B cell (primary cell): ENCODE results near the gene GNAI2. TPM values are rescaled to one million over a fixed set of nuclear protein-coding genes. Genes with fewer than 3 reads are reported as not detected.

Experiments used
- ATAC-seq: fragments of 200-7000 bp; cut with Tn5 transposase; one replicate; pipeline ENCODE4 v1.10.0; 2021; ENCODE audit warnings: low read depth, mild to moderate bottlenecking, moderate number of reproducible peaks, moderate library complexity
- CTCF ChIA-PET: fragments of 350-600 bp; sonication (Branson Sonifier 250); formaldehyde crosslinking; loops from one replicate; lab custom pipeline; 2021; ENCODE audit warnings: antibody characterized with exemption, inconsistent platforms; lab: Charles Lee
- POLR2A ChIA-PET: fragments of 350-600 bp; sonication (Branson Sonifier 250); formaldehyde crosslinking; loops from one replicate; lab custom pipeline; 2021; ENCODE audit warnings: antibody characterized with exemption; lab: Charles Lee
- DNase-seq: peaks from one replicate; pipeline ENCODE4 v3.0.0; 2013
- H2AFZ ChIP-seq: 2 replicates; pipeline ENCODE4 v1.6.1; 2012; ENCODE audit warnings: mild to moderate bottlenecking, low read depth, low read length; ENCODE audit not compliant: insufficient read depth, poor library complexity, severe bottlenecking
- H3K27ac ChIP-seq, 2 donors: 1 replicate in 1 of 2; 2 replicates in 1 of 2; pipeline ENCODE4 v1.5.1; 2012 to 2013; ENCODE audit warnings: low read length in 2 of 2, mild to moderate bottlenecking in 2 of 2, moderate library complexity in 1 of 2
- H3K27me3 ChIP-seq, 4 experiments: fragments of 200-600 bp in 1 of 4; sonication (generic) in 1 of 4; replicated peaks in 1 of 4; 1 replicate in 2 of 4; 2 replicates in 2 of 4; pipeline versions ENCODE4 v1.6.1 to v1.7.0; 2013 to 2016; ENCODE audit warnings: low read length in 3 of 4, mild to moderate bottlenecking in 2 of 4, mixed read lengths in 1 of 4, moderate library complexity in 1 of 4; ENCODE audit not compliant: insufficient read depth in 4 of 4, control insufficient read depth in 3 of 4; ENCODE audit errors: control extremely low read depth in 1 of 4
- H3K36me3 ChIP-seq, 2 experiments: replicated peaks in 1 of 2; 1 replicate in 1 of 2; 2 replicates in 1 of 2; pipeline versions ENCODE4 v1.6.1 to v1.7.1; 2013; ENCODE audit warnings: low read length in 1 of 2; ENCODE audit not compliant: insufficient read depth in 2 of 2, control insufficient read depth in 1 of 2; ENCODE audit errors: control extremely low read depth in 1 of 2, extremely low read depth in 1 of 2
- H3K4me1 ChIP-seq, 2 donors: fragments of 200-600 bp in 1 of 2; sonication (generic) in 1 of 2; 1 replicate in 1 of 2; 2 replicates in 1 of 2; pipeline versions ENCODE4 v1.5.1 to v1.6.1; 2013 to 2017; ENCODE audit warnings: low read length in 2 of 2; ENCODE audit not compliant: control insufficient read depth in 2 of 2, insufficient read depth in 2 of 2
- H3K4me2 ChIP-seq: replicated peaks from 2 replicates; pipeline ENCODE3; 2012; ENCODE audit warnings: mild to moderate bottlenecking, low read depth, low read length; ENCODE audit not compliant: poor library complexity, severe bottlenecking
- H3K4me3 ChIP-seq, 5 experiments: fragments of 200-600 bp in 1 of 5; sonication (generic) in 1 of 5; 1 replicate in 3 of 5; 2 replicates in 2 of 5; pipeline versions ENCODE4 v1.5.1 to v1.7.0; 2011 to 2016; ENCODE audit warnings: low read length in 4 of 5, mild to moderate bottlenecking in 4 of 5, low read depth in 2 of 5, control low read depth in 1 of 5, moderate library complexity in 1 of 5; ENCODE audit not compliant: insufficient read depth in 1 of 5; ENCODE audit errors: control extremely low read depth in 1 of 5, extremely low read depth in 1 of 5
- H3K79me2 ChIP-seq: fragments of 200-600 bp; sonication (generic); one replicate; pipeline ENCODE4 v1.6.0; 2016; ENCODE audit warnings: low read length; ENCODE audit not compliant: control insufficient read depth, insufficient read depth
- H3K9ac ChIP-seq: fragments of 200-600 bp; sonication (generic); 2 replicates; pipeline ENCODE4 v1.6.1; 2017; ENCODE audit warnings: mild to moderate bottlenecking, low read length, moderate library complexity
- H3K9me3 ChIP-seq, 3 donors: one replicate each; pipeline versions ENCODE4 v1.6.1 to v1.7.1; 2013; ENCODE audit warnings: low read length in 2 of 3; ENCODE audit not compliant: control insufficient read depth in 2 of 3, insufficient read depth in 1 of 3; ENCODE audit errors: control extremely low read depth in 1 of 3
- H4K20me1 ChIP-seq: 2 replicates; pipeline ENCODE4 v1.6.0; 2012; ENCODE audit warnings: mild to moderate bottlenecking, low read length; ENCODE audit not compliant: insufficient read depth, control insufficient read depth, poor library complexity, severe bottlenecking
- H3K27ac Mint-ChIP-seq: one replicate; pipeline ENCODE4 v1.8.0; 2021; ENCODE audit warnings: mixed read lengths
- H3K27me3 Mint-ChIP-seq: one replicate; pipeline ENCODE4 v1.8.0; 2021; ENCODE audit warnings: mixed read lengths
- H3K4me1 Mint-ChIP-seq: one replicate; pipeline ENCODE4 v1.8.0; 2021; ENCODE audit warnings: mixed read lengths
- H3K4me3 Mint-ChIP-seq: one replicate; pipeline ENCODE4 v1.8.0; 2021; ENCODE audit warnings: mixed read lengths
- H3K9me3 Mint-ChIP-seq: one replicate; pipeline ENCODE4 v1.8.0; 2022; ENCODE audit warnings: mixed read lengths; ENCODE audit not compliant: insufficient read depth
- EZH2 ChIP-seq: IDR thresholded peaks from 2 replicates; pipeline ENCODE4 v1.6.1; 2012; ENCODE audit warnings: borderline replicate concordance, low read depth, mild to moderate bottlenecking, moderate library complexity, low read length; ENCODE audit not compliant: insufficient read depth, poor library complexity, severe bottlenecking
- WGBS: methylation state at CpG from one replicate; pipeline ENCODE4 v1.1.5; 2013; ENCODE audit warnings: missing lambda C conversion rate; ENCODE audit not compliant: insufficient coverage; 5-methylcytosine and 5-hydroxymethylcytosine counted together
- intact Hi-C: fragments of 100-400 bp; cut with micrococcal nuclease; formaldehyde crosslinking; loops from one replicate; pipeline ENCODE4 v1.10.0; 2022
- polyA plus RNA-seq: library from polyadenylated mRNA; depleted of rRNA; stranded (reverse); fragments of >200 nt; gene quantifications from 2 replicates; pipeline ENCODE4 v1.2.3, GENCODE V29; 2012
- total RNA-seq, 2 donors: library from RNA; stranded (reverse); fragments of 120-200 nt in 1 of 2; gene quantifications; 1 replicate in 1 of 2; 2 replicates in 1 of 2; pipeline versions ENCODE4 v1.2.3 to v1.2.4, GENCODE V29; 2013 to 2022
- TF ChIP-seq, protein P1 (sequence below): fragments of 200-600 bp; IDR thresholded peaks from one replicate; pipeline ENCODE4 v1.8.0; 2022; ENCODE audit warnings: antibody characterized with exemption, mild to moderate bottlenecking

The GNAI2 gene
- total and polyA plus RNA-seq, 2 donors (not counting 1 experiment from before 2014, with no cell fraction given): 302 to 491 TPM

GRCh38 chr3:50268276-50268675 lies 32.3 kb downstream of the GNAI2 start:
- intact Hi-C loops: no loop called here
- H3K4me2 ChIP-seq: no peak overlapping the region
- 70% methylated on average over 3 of the region's 3 CpGs for WGBS

DNA sequence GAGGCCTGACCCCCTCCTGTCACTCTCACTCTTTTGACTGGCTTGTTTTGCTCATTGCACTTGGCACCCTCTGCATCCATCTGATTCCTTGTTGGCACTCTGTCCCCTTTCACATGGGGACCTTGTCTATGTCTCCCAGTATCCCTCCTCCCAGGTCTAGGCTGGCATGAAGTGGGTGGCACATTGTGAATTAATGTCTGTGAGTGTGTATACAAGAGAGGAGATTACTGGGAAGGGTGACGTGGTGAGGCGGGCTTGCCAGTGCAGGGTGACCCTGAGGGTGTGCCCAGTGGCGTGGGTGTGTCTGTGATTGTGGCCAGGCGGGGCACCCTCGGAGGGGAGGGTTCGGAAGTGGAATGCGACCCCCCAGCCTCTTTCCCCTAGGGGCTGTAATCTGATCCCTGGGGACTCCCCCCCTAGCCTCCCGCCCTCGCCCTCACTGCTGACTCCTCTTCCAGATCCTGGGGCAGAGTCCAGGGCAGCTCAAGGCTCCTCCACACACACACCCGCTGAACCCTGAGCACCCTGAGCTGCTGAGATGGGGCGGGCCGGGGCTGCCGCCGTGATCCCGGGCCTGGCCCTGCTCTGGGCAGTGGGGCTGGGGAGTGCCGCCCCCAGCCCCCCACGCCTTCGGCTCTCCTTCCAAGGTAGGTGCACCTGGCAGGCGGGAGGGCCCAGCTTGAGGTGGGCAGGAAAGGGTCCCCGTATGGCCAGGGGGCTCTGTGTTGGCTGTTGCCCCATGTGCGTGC lies 32.9 kb downstream of the GNAI2 start, which contains the start of gene SEMA3B:
Gene SEMA3B (plus strand): TSS at position 445 of the 749 bp plus-strand sequence. CDS start 94 bp downstream, at position 539.
- H3K27ac Mint-ChIP-seq: no peak within 1 kb of the TSS

More at GRCh38 chr3:50268276-50268675, 32.3 kb downstream of the GNAI2 start:
- no peaks in the 10 kb centered on the region for H4K20me1 ChIP-seq
- no peaks in the 10 kb centered on the region for H3K79me2 ChIP-seq
- H3K9me3 ChIP-seq: no peaks in the 10 kb centered on the region
- ChIA-PET CTCF (interaction anchor here (0.7 to 2.4 kb wide), 4 partner anchors 9 to 76 kb away, joined by 3 to 12 read pairs (median 4); no protein-coding TSS in a partner anchor), POLR2A (no interaction called here)
- no peak overlapping the region for H3K27ac ChIP-seq
- no peak overlapping the region for H2AFZ ChIP-seq
- DNase-seq (no peak), ATAC-seq (no peak)
- no peak overlapping the region for H3K9ac ChIP-seq
- Mint-ChIP-seq H3K4me3 (no peak overlapping the region), H3K4me1 (peaks cover 6% of the 10 kb centered on the region), H3K27ac (no peak overlapping the region), H3K27me3 (peaks cover 22% of the 10 kb centered on the region), H3K9me3 (no peaks in the 10 kb centered on the region)
- H3K4me1 ChIP-seq: peaks cover 4 to 7% of the 10 kb centered on the region in 2 donors
- no peaks in the 10 kb centered on the region for H3K36me3 ChIP-seq
- peaks cover 0 to 37% (median 6%) of the 10 kb centered on the region in 4 experiments for H3K27me3 ChIP-seq
- TF ChIP-seq, protein P1, sequence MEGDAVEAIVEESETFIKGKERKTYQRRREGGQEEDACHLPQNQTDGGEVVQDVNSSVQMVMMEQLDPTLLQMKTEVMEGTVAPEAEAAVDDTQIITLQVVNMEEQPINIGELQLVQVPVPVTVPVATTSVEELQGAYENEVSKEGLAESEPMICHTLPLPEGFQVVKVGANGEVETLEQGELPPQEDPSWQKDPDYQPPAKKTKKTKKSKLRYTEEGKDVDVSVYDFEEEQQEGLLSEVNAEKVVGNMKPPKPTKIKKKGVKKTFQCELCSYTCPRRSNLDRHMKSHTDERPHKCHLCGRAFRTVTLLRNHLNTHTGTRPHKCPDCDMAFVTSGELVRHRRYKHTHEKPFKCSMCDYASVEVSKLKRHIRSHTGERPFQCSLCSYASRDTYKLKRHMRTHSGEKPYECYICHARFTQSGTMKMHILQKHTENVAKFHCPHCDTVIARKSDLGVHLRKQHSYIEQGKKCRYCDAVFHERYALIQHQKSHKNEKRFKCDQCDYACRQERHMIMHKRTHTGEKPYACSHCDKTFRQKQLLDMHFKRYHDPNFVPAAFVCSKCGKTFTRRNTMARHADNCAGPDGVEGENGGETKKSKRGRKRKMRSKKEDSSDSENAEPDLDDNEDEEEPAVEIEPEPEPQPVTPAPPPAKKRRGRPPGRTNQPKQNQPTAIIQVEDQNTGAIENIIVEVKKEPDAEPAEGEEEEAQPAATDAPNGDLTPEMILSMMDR: no peak
- no peak for TF ChIP-seq EZH2
- H3K4me3 ChIP-seq: no peak overlapping the region

More for the DNA sequence above, 32.9 kb downstream of the GNAI2 start, which contains the start of gene SEMA3B:
- TF ChIP-seq, protein P1: no peak
- TF ChIP-seq EZH2: no peak
- peaks cover 3% of the 10 kb centered on the region for H4K20me1 ChIP-seq
- no peak within 1 kb of the TSS for H3K9ac ChIP-seq
- H3K9me3 ChIP-seq: no peaks in the 10 kb centered on the region
- H2AFZ ChIP-seq: no peak within 1 kb of the TSS
- ChIA-PET POLR2A (no interaction called here), CTCF (interaction anchor here (0.6 to 5.5 kb wide), 4 partner anchors 19 to 75 kb away, joined by 3 to 46 read pairs (median 8); partner anchors contain the start of gene GNAT1)
- H3K4me1 ChIP-seq: peaks cover 9 to 13% of the 10 kb centered on the region in 2 donors
- no peak for ATAC-seq
- Mint-ChIP-seq H3K4me1 (peaks cover 7% of the 10 kb centered on the region), H3K27me3 (peaks cover 23% of the 10 kb centered on the region), H3K4me3 (no peak within 1 kb of the TSS), H3K9me3 (no peaks in the 10 kb centered on the region)
- H3K79me2 ChIP-seq: no peaks in the 10 kb centered on the region
- DNase-seq: no peak
- H3K4me3 ChIP-seq: no peak within 1 kb of the TSS
- no peak within 1 kb of the TSS for H3K27ac ChIP-seq
- no peaks in the 10 kb centered on the region for H3K36me3 ChIP-seq
- 94% methylated on average over 18 of the region's 21 CpGs for WGBS
- H3K4me2 ChIP-seq: no peak within 1 kb of the TSS
- peaks cover 0 to 43% (median 8%) of the 10 kb centered on the region in 4 experiments for H3K27me3 ChIP-seq
- intact Hi-C loops: no loop called here
